Lower leg skin (tissue), 4 donors: Measurements from ENCODE around the gene LBHD2. TPM values are rescaled to one million over a fixed set of nuclear protein-coding genes. Genes with fewer than 3 reads are reported as not detected.

Experiments used
- DNase-seq, 2 donors: peaks; one replicate each; pipeline ENCODE4 v3.0.0-alpha.2; 2019; ENCODE audit warnings: low spot score in 2 of 2
- H3K4me3 ChIP-seq: fragments of 200-600 bp; sonication (generic); 2 replicates; pipeline ENCODE4 v1.5.1; 2017; ENCODE audit warnings: mild to moderate bottlenecking, low read depth; ENCODE audit not compliant: poor library complexity, severe bottlenecking
- POLR2A ChIP-seq, 2 donors: fragments of 450-650 bp; IDR thresholded peaks; one replicate each; pipeline ENCODE4 v1.6.1; 2016 to 2017; ENCODE audit warnings: antibody characterized with exemption in 2 of 2, mild to moderate bottlenecking in 1 of 2, moderate library complexity in 1 of 2
- WGBS, 2 donors: methylation state at CpG; one replicate each; pipeline ENCODE4 v1.1.5; 2018; 5-methylcytosine and 5-hydroxymethylcytosine counted together
- intact Hi-C: fragments of 100-400 bp; cut with DNase I; formaldehyde crosslinking; loops from one replicate; pipeline ENCODE4 v1.15.0; 2023; ENCODE audit warnings: low total_unique reads
- total RNA-seq, 4 donors: library from RNA; depleted of rRNA; stranded (reverse); fragments of >200 nt; gene quantifications; one replicate each; pipeline ENCODE4 v1.1.0, GENCODE V29; 2016
- TF ChIP-seq, protein P1 (sequence below), 3 donors: fragments of 450-650 bp; IDR thresholded peaks; one replicate each; pipeline ENCODE4 v1.5.1; 2016; ENCODE audit warnings: antibody characterized with exemption in 3 of 3, mild to moderate bottlenecking in 3 of 3, moderate library complexity in 2 of 3

LBHD2 gene
- total RNA-seq, 4 donors from 2014 or later, result not detected

DNA sequence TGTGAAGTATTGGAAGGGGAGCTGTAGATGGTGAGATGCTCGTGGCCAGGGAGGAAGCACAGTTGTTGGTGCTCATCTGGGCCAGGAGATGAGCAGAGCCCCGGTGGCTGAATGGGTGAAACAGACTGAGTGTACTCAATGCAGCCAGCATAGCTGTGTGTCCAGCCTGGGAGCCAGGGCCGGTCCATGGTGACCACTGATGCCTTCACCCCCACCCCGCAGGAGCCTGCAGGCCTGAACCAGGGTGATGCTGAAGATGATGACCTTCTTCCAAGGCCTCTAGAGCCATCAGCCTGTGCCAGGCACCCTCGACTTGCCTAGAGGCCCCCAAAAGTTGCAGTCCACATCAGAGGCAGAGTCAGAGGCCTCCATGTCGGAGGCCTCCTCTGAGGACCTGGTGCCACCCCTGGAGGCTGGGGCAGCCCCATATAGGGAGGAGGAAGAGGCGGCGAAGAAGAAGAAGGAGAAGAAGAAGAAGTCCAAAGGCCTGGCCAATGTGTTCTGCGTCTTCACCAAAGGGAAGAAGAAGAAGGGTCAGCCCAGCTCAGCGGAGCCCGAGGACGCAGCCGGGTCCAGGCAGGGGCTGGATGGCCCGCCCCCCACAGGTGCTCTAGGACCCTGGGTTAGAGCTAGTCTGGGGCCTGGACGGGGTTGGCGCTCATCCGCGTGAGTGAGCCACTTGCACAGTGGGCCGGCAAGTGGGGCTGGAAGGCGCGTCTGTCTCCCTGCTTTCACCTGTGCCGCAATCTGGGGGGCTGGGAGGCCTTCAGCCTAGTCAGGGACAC is 42.3 kb downstream of the LBHD2 start:
- no peak overlapping the region for H3K4me3 ChIP-seq
- intact Hi-C loops, result no loop called here
- 65 to 72% methylated on average over 18 to 22 of the region's 22 CpGs for WGBS, 2 donors
- DNase-seq, result no peak
- TF ChIP-seq, protein P1, sequence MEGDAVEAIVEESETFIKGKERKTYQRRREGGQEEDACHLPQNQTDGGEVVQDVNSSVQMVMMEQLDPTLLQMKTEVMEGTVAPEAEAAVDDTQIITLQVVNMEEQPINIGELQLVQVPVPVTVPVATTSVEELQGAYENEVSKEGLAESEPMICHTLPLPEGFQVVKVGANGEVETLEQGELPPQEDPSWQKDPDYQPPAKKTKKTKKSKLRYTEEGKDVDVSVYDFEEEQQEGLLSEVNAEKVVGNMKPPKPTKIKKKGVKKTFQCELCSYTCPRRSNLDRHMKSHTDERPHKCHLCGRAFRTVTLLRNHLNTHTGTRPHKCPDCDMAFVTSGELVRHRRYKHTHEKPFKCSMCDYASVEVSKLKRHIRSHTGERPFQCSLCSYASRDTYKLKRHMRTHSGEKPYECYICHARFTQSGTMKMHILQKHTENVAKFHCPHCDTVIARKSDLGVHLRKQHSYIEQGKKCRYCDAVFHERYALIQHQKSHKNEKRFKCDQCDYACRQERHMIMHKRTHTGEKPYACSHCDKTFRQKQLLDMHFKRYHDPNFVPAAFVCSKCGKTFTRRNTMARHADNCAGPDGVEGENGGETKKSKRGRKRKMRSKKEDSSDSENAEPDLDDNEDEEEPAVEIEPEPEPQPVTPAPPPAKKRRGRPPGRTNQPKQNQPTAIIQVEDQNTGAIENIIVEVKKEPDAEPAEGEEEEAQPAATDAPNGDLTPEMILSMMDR (IDR thresholded peaks at IDR 0.05), result no peak
- TF ChIP-seq POLR2A (IDR thresholded peaks at IDR 0.05), result no peak

DNA sequence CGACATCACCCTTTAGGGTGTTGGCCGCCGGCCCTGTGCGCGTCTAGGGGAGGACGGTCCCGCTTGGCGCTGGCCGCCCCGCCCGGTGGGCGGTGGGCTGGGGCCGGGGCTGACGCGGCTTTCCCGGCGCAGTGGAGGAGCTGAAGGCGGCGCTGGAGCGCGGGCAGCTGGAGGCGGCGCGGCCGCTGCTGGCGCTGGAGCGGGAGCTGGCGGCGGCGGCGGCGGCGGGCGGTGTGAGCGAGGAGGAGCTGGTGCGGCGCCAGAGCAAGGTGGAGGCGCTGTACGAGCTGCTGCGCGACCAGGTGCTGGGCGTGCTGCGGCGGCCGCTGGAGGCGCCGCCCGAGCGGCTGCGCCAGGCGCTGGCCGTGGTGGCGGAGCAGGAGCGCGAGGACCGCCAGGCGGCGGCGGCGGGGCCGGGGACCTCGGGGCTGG is 42.9 kb downstream of the LBHD2 start:
- no peak overlapping the region for H3K4me3 ChIP-seq
- TF ChIP-seq, protein P1 (IDR thresholded peaks at IDR 0.05), result no peak
- TF ChIP-seq POLR2A (IDR thresholded peaks at IDR 0.05), result no peak
- WGBS, 2 donors, result 53 to 56% methylated on average over 5 to 35 of the region's 62 CpGs
- no peak for DNase-seq
- intact Hi-C loops, result no loop called here

DNA sequence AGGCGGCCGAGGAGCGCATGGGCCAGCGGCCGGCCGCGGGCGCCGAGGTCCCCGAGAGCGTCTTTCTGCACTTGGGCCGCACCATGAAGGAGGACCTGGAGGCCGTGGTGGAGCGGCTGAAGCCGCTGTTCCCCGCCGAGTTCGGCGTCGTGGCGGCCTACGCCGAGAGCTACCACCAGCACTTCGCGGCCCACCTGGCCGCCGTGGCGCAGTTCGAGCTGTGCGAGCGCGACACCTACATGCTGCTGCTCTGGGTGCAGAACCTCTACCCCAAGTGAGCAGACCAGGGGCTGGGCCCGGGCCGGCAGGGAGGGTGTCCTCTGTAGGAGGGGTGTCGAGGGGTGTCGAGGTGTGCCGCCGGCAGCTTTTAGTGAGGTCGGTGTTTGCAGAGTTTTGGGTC is 43.3 kb downstream of the LBHD2 start:
- peak in 1 of 2 donors; percentile 83 for DNase-seq
- H3K4me3 ChIP-seq, result no peak overlapping the region
- TF ChIP-seq, protein P1 (IDR thresholded peaks at IDR 0.05), result no peak
- no peak for TF ChIP-seq POLR2A (IDR thresholded peaks at IDR 0.05)
- WGBS, 2 donors, result 61 to 85% methylated on average over 7 to 38 of the region's 39 CpGs
- intact Hi-C loops, result no loop called here

DNA sequence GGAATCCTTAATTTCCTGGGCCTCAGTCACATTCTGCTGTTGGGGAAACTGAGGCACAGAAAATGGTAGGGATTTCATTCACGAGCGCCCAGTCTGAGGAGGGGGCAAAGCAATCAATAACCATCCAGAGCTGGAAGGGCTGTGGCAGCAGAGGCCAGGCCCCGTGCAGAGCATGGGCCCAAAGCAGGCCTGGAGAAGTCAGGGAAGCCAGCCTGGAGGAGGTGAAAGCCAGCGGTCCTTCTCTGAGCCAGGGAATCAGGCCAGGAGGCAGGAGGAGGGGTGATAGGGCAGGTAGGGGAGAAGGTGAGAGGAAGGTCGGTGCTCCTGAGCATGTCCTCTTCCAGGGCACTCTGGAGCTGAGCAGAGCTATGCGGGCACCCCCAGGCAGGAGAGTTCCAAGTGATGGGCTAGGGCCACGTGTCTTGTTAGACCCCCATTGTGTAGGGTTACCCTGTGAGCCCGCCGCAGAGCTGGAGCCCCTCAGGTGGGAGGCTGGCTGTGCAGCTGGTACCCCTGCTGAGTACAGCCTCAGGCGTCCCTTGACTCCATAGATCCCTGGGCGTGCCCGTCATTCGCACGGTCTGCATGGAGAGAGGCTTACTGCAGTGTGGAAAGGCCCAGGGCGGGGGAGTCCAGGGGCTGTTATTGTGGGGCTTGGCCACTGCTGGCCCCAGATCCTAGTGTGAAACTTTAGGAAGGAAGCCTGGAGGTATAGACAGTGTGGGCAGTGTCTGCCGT is 44.0 kb downstream of the LBHD2 start:
- intact Hi-C loops, result no loop called here
- WGBS, 2 donors, result 63 to 65% methylated on average over 16 of the region's 16 CpGs
- peak in 1 of 2 donors; percentile 85 for DNase-seq
- TF ChIP-seq POLR2A (IDR thresholded peaks at IDR 0.05), result no peak
- TF ChIP-seq, protein P1 (IDR thresholded peaks at IDR 0.05), result no peak
- H3K4me3 ChIP-seq, result no peak overlapping the region

DNA sequence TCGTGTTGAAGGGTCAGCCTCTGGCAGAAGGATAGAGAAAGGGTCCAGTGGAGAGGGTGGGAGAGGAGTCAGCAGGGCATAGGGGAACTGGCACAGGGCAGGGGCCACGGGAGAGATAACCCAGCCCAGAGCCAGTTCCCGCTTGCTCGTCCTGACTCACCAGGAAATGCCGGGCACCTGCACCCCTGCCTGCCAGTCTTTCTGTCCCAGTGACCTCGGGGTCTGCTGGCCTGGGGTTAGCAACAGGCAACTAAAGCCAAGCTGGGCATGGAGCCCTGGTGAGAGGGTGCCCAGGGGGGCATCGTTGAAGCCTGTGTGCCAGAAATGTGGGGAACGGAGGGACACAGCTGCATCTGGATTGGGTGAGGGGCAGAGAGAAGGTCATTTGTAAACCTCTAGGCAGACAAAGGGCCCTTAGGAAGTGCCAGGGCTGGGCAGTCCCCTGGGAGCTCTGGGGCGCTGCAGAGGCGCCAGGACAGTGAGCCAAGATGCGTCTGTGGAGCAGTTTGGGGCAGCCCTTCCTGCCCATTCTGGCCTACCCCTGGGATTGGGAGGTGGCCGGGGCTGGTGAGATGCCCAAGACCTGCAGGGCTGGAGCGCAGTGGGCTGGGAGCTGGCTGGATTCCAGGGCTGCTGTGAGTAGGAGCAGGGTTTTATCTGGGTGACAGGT is 44.8 kb downstream of the LBHD2 start:
- 40 to 42% methylated on average over 13 of the region's 13 CpGs for WGBS, 2 donors
- intact Hi-C loops, result no loop called here

More for the DNA sequence above, 44.8 kb downstream of the LBHD2 start:
- TF ChIP-seq POLR2A (IDR thresholded peaks at IDR 0.05), result no peak
- TF ChIP-seq, protein P1 (IDR thresholded peaks at IDR 0.05), result no peak
- peak in 1 of 2 donors; percentile 84 for DNase-seq
- no peak overlapping the region for H3K4me3 ChIP-seq
